ENCODE measurements around the gene KIF21A. TPM values are rescaled to one million over a fixed set of nuclear protein-coding genes. Genes with fewer than 3 reads are reported as not detected.
"Not testable (repeated sequence)": the region's sequence is repeated elsewhere in the genome, so short reads cannot be mapped to it uniquely, and the experiment has no call there.

Gene KIF21A
- total RNA-seq, 4 donors from 2014 or later, result 26.4 to 55.0 (median 40.7) TPM

- no peak overlapping the region for H3K4me3 ChIP-seq
- WGBS, result 89% methylated on average over 4 of the region's 4 CpGs
- no peak overlapping the region for H3K27ac ChIP-seq
- TF ChIP-seq, protein P1, sequence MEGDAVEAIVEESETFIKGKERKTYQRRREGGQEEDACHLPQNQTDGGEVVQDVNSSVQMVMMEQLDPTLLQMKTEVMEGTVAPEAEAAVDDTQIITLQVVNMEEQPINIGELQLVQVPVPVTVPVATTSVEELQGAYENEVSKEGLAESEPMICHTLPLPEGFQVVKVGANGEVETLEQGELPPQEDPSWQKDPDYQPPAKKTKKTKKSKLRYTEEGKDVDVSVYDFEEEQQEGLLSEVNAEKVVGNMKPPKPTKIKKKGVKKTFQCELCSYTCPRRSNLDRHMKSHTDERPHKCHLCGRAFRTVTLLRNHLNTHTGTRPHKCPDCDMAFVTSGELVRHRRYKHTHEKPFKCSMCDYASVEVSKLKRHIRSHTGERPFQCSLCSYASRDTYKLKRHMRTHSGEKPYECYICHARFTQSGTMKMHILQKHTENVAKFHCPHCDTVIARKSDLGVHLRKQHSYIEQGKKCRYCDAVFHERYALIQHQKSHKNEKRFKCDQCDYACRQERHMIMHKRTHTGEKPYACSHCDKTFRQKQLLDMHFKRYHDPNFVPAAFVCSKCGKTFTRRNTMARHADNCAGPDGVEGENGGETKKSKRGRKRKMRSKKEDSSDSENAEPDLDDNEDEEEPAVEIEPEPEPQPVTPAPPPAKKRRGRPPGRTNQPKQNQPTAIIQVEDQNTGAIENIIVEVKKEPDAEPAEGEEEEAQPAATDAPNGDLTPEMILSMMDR (IDR thresholded peaks at IDR 0.05), result no peak
- TF ChIP-seq POLR2AphosphoS5 (IDR thresholded peaks at IDR 0.05) (no peak), EP300 (IDR thresholded peaks at IDR 0.05) (no peak), POLR2A (IDR thresholded peaks at IDR 0.05) (no peak)
- no peak for DNase-seq (ENCODE audit: low spot score in 2 of 2)
- H3K36me3 ChIP-seq, result no peaks in the 10 kb centered on the region
- no peaks in the 10 kb centered on the region for H3K4me1 ChIP-seq
- no peaks in the 10 kb centered on the region for H3K27me3 ChIP-seq
- no peaks in the 10 kb centered on the region for H3K9me3 ChIP-seq
Measured at GRCh38 chr12:39483042-39483441, 40.1 kb upstream of the KIF21A start.

DNA sequence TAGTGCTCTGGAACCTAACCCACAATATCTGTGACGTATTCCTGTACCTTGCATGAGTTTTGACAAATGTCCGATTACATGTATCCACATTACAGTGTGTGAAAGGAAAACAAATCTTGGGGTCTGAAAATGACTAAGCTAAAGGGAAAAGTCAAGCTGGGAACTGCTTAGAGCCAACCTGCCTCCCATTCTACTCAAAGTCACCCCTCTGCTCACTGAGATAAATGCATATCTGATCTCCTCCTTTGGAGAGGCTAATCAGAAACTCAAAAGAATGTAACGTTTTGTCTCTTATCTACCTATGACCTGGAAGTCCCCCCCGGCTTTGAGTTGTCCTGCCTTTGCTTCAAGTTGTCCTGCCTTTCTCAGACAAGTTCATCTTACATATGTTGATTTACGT lies 34.0 kb upstream of the KIF21A start:
- TF ChIP-seq POLR2AphosphoS5 (IDR thresholded peaks at IDR 0.05) (no peak), EP300 (IDR thresholded peaks at IDR 0.05) (no peak), POLR2A (IDR thresholded peaks at IDR 0.05) (no peak)
- no peak for DNase-seq (ENCODE audit: low spot score in 2 of 2)
- no peak overlapping the region for H3K27ac ChIP-seq
- H3K36me3 ChIP-seq, result no peaks in the 10 kb centered on the region
- H3K4me3 ChIP-seq, result no peak overlapping the region
- no peaks in the 10 kb centered on the region for H3K27me3 ChIP-seq
- no peaks in the 10 kb centered on the region for H3K9me3 ChIP-seq
- H3K4me1 ChIP-seq, result no peaks in the 10 kb centered on the region
- 74% methylated on average over 5 of the region's 5 CpGs for WGBS

GRCh38 chr12:39476121-39476520 lies 33.2 kb upstream of the KIF21A start:
- no peak for TF ChIP-seq EP300 (IDR thresholded peaks at IDR 0.05)
- TF ChIP-seq, protein P1 (IDR thresholded peaks at IDR 0.05), result no peak
- no peak for TF ChIP-seq POLR2AphosphoS5 (IDR thresholded peaks at IDR 0.05)
- TF ChIP-seq POLR2A (IDR thresholded peaks at IDR 0.05), result no peak
- no peaks in the 10 kb centered on the region for H3K9me3 ChIP-seq
- no peaks in the 10 kb centered on the region for H3K27me3 ChIP-seq
- no peaks in the 10 kb centered on the region for H3K36me3 ChIP-seq
- DNase-seq (ENCODE audit: low spot score in 2 of 2), result no peak
- WGBS, result 93% methylated on average over 4 of the region's 4 CpGs
- no peaks in the 10 kb centered on the region for H3K4me1 ChIP-seq
- no peak overlapping the region for H3K4me3 ChIP-seq
- no peak overlapping the region for H3K27ac ChIP-seq

GRCh38 chr12:39475136-39475535 lies 32.2 kb upstream of the KIF21A start:
- DNase-seq (ENCODE audit: low spot score in 2 of 2); H3K4me1 ChIP-seq; H3K36me3 ChIP-seq; H3K9me3 ChIP-seq; H3K27ac ChIP-seq; H3K4me3 ChIP-seq; H3K27me3 ChIP-seq: not testable (repeated sequence)
- 93% methylated on average over 11 of the region's 11 CpGs for WGBS

GRCh38 chr12:39467432-39467870 lies 24.5 kb upstream of the KIF21A start:
- no peaks in the 10 kb centered on the region for H3K27me3 ChIP-seq
- H3K4me3 ChIP-seq, result no peak overlapping the region
- H3K9me3 ChIP-seq, result no peaks in the 10 kb centered on the region
- H3K4me1 ChIP-seq, result no peaks in the 10 kb centered on the region
- no peak overlapping the region for H3K27ac ChIP-seq
- no peak for TF ChIP-seq POLR2A (IDR thresholded peaks at IDR 0.05)
- TF ChIP-seq EP300 (IDR thresholded peaks at IDR 0.05), result no peak
- TF ChIP-seq POLR2AphosphoS5 (IDR thresholded peaks at IDR 0.05), result no peak
- TF ChIP-seq, protein P1 (IDR thresholded peaks at IDR 0.05), result no peak
- no peaks in the 10 kb centered on the region for H3K36me3 ChIP-seq
- no peak for DNase-seq (ENCODE audit: low spot score in 2 of 2)

DNA sequence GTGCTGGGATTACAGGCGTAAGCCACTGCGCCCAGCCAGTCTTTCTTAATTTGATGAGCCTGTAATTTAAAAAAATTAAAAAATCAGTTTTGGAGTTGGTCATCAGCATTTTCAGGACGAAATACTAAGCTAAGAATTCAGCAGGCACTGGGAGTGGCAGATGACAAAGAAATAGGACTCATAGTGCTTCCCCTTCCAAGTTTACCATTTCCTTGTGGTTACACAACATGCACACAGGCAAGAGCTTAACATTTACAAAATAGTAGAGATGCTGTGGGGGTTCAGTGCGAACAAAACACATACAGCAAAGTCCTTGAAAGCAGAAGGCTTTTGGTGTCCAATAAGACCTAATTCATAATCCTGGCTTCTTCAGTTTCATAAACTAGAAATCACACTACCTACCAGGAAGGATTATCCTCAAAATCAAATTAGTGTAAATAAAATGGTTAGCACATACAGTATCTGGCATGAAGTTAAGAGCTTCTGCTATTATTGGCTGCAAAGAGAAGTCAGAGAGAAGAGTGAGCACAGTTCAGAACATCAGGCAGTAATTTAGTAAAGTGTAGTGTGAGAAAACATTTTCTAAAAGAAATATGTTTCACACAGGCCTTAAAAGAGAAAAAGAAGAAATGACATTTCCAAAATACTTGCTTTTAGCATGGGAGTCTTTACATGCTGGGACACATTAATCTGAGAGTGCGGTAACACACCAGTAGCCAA lies 22.2 kb upstream of the KIF21A start:
- H3K4me3 ChIP-seq, result no peak overlapping the region
- no peaks in the 10 kb centered on the region for H3K4me1 ChIP-seq
- no peaks in the 10 kb centered on the region for H3K9me3 ChIP-seq
- 70% methylated on average over 5 of the region's 5 CpGs for WGBS
- TF ChIP-seq, protein P1 (IDR thresholded peaks at IDR 0.05), result no peak
- no peak for TF ChIP-seq POLR2A (IDR thresholded peaks at IDR 0.05)
- TF ChIP-seq EP300 (IDR thresholded peaks at IDR 0.05), result no peak
- no peak for TF ChIP-seq POLR2AphosphoS5 (IDR thresholded peaks at IDR 0.05)
- no peaks in the 10 kb centered on the region for H3K36me3 ChIP-seq
- no peak for DNase-seq (ENCODE audit: low spot score in 2 of 2)
- no peak overlapping the region for H3K27ac ChIP-seq
- H3K27me3 ChIP-seq, result no peaks in the 10 kb centered on the region
